SK-N-SH (cell line): ENCODE data around the gene KIF13A. TPM values are rescaled to one million over a fixed set of nuclear protein-coding genes. Genes with fewer than 3 reads are reported as not detected.

Experiments used
- CTCF ChIA-PET: fragments of 300-600, 350-600 bp; formaldehyde crosslinking; extraction: SDS; loops from one replicate; lab custom pipeline; 2021; lab: Yijun Ruan, JAX
- POLR2A ChIA-PET: fragments of 350-600 bp; sonication (Branson Sonifier 250); formaldehyde crosslinking; extraction: SDS; loops from one replicate; lab custom pipeline; 2020; ENCODE audit warnings: antibody characterized with exemption, inconsistent platforms; lab: Yijun Ruan, JAX
- DNase-seq: peaks from one replicate; pipeline ENCODE4 v3.0.0; 2012
- H2AFZ ChIP-seq: fragments of 200-600 bp; sonication (generic); 2 replicates; pipeline ENCODE4 v1.8.1; 2016; ENCODE audit warnings: antibody characterized with exemption, mild to moderate bottlenecking, low read depth
- H3F3A ChIP-seq: fragments of 200-600 bp; sonication (generic); replicated peaks from 2 replicates; pipeline ENCODE3; 2016; ENCODE audit warnings: antibody characterized with exemption, mild to moderate bottlenecking; ENCODE audit not compliant: insufficient read depth
- H3K27ac ChIP-seq, 2 experiments: fragments of 200-500 bp in 1 of 2; fragments of 200-600 bp in 1 of 2; sonication (Bioruptor generic) in 1 of 2; sonication (generic), shearing (Covaris generic) in 1 of 2; 2 replicates each; pipeline versions ENCODE4 v1.5.1 to v1.6.1; 2014 to 2016; ENCODE audit warnings: low read depth in 2 of 2, inconsistent platforms in 1 of 2, low read length in 1 of 2, mild to moderate bottlenecking in 1 of 2, mixed read lengths in 1 of 2
- H3K27me3 ChIP-seq: fragments of 200-600 bp; sonication (generic), shearing (Covaris generic); 2 replicates; pipeline ENCODE4 v1.6.1; 2016; ENCODE audit warnings: mixed run types; ENCODE audit not compliant: insufficient read depth
- H3K36me3 ChIP-seq, 2 experiments: fragments of 200-500 bp in 1 of 2; fragments of 200-600 bp in 1 of 2; sonication (Bioruptor generic) in 1 of 2; sonication (generic) in 1 of 2; replicated peaks in 1 of 2; 2 replicates each; pipeline versions ENCODE3 to v1.5.1; 2014 to 2016; ENCODE audit warnings: low read length in 1 of 2, mild to moderate bottlenecking in 1 of 2; ENCODE audit not compliant: insufficient read depth in 2 of 2, control insufficient read depth in 1 of 2
- H3K4me1 ChIP-seq, 2 experiments: fragments of 200-500 bp in 1 of 2; fragments of 200-600 bp in 1 of 2; sonication (Bioruptor generic) in 1 of 2; sonication (generic), shearing (Covaris generic) in 1 of 2; 2 replicates each; pipeline versions ENCODE4 v1.5.1 to v1.6.1; 2014 to 2016; ENCODE audit warnings: low read depth in 1 of 2, low read length in 1 of 2, mixed run types in 1 of 2; ENCODE audit not compliant: insufficient read depth in 2 of 2, control insufficient read depth in 1 of 2
- H3K4me2 ChIP-seq: fragments of 200-600 bp; sonication (generic), shearing (Covaris generic); 2 replicates; pipeline ENCODE4 v1.6.1; 2017; ENCODE audit warnings: mixed run types
- H3K4me3 ChIP-seq, 2 experiments: fragments of 200-500 bp in 1 of 2; fragments of 200-600 bp in 1 of 2; sonication (Bioruptor generic) in 1 of 2; sonication (generic), shearing (Covaris generic) in 1 of 2; 2 replicates each; pipeline versions ENCODE4 v1.5.1 to v1.8.1; 2014 to 2016; ENCODE audit warnings: low read depth in 2 of 2, inconsistent platforms in 1 of 2, low read length in 1 of 2, mild to moderate bottlenecking in 1 of 2, mixed read lengths in 1 of 2, moderate library complexity in 1 of 2
- H3K79me2 ChIP-seq: fragments of 200-600 bp; sonication (generic); 2 replicates; pipeline ENCODE4 v1.8.1; 2017; ENCODE audit warnings: mild to moderate bottlenecking; ENCODE audit not compliant: insufficient read depth
- H3K9ac ChIP-seq: fragments of 200-600 bp; sonication (generic); 2 replicates; pipeline ENCODE4 v1.6.1; 2017; ENCODE audit warnings: mixed run types
- H3K9me2 ChIP-seq: fragments of 200-600 bp; sonication (generic); 2 replicates; pipeline ENCODE4 v1.6.1; 2017; ENCODE audit warnings: mixed run types
- H3K9me3 ChIP-seq: fragments of 200-600 bp; sonication (generic); 2 replicates; pipeline ENCODE4 v1.6.1; 2017; ENCODE audit warnings: mixed run types, mild to moderate bottlenecking, moderate library complexity
- H4K20me1 ChIP-seq: fragments of 200-600 bp; sonication (generic); 2 replicates; pipeline ENCODE4 v1.6.1; 2017; ENCODE audit warnings: mild to moderate bottlenecking, mixed run types; ENCODE audit not compliant: insufficient read depth
- CHD2 ChIP-seq: fragments of 150-350 bp; IDR thresholded peaks from 2 replicates; pipeline ENCODE4 v1.6.1; 2018; ENCODE audit warnings: low read length; ENCODE audit not compliant: partially characterized antibody
- ELF1 ChIP-seq: IDR thresholded peaks from 2 replicates; pipeline ENCODE4 v1.4.0; 2012
- FOXJ3 ChIP-seq: sonication (generic); formaldehyde crosslinking; IDR thresholded peaks from 2 replicates; pipeline ENCODE4 v1.5.1; 2020; ENCODE audit warnings: mild to moderate bottlenecking, missing genetic modification reagents
- GATA2 ChIP-seq: sonication (generic); formaldehyde crosslinking; IDR thresholded peaks from 2 replicates; pipeline ENCODE4 v1.5.0; 2020; ENCODE audit warnings: mild to moderate bottlenecking, missing genetic modification reagents
- JUND ChIP-seq: IDR thresholded peaks from 2 replicates; pipeline ENCODE4 v1.4.0; 2012
- MAX ChIP-seq: IDR thresholded peaks from 2 replicates; pipeline ENCODE4 v1.4.0; 2012; ENCODE audit warnings: low read depth
- MEF2A ChIP-seq: IDR thresholded peaks from 2 replicates; pipeline ENCODE4 v1.4.0; 2012; ENCODE audit warnings: low read depth, borderline replicate concordance
- NRF1 ChIP-seq: IDR thresholded peaks from 2 replicates; pipeline ENCODE4 v1.6.1; 2012; ENCODE audit warnings: low read depth, mild to moderate bottlenecking, low read length
- PBX3 ChIP-seq: IDR thresholded peaks from 2 replicates; pipeline ENCODE4; 2012
- SIN3A ChIP-seq: IDR thresholded peaks from 2 replicates; pipeline ENCODE4 v1.6.1; 2012; ENCODE audit warnings: low read depth, mild to moderate bottlenecking, low read length, moderate library complexity, borderline replicate concordance
- TAF1 ChIP-seq: IDR thresholded peaks from 2 replicates; pipeline ENCODE4 v1.6.1; 2012; ENCODE audit warnings: low read depth, mild to moderate bottlenecking, low read length, moderate library complexity, borderline replicate concordance
- TCF12 ChIP-seq: IDR thresholded peaks from 2 replicates; pipeline ENCODE4 v1.4.0; 2012
- USF1 ChIP-seq: IDR thresholded peaks from 2 replicates; pipeline ENCODE4 v1.4.0; 2012; ENCODE audit warnings: low read depth, borderline replicate concordance
- WGBS: methylation state at CpG from one replicate; pipeline ENCODE4 v1.1.6; 2017; ENCODE audit warnings: low lambda C conversion rate; 5-methylcytosine and 5-hydroxymethylcytosine counted together
- polyA plus RNA-seq, 3 experiments: library from polyadenylated mRNA; depleted of rRNA; stranded (reverse); fragments of >200 nt; gene quantifications; 2 replicates each; pipeline ENCODE4 v1.2.3, GENCODE V29; 2012

The KIF13A gene
- polyA plus RNA-seq, 1 of the 3 experiments (the other 2 are of a cell fraction): 18.2 TPM

GRCh38 chr6:17850281-17850680 is 137.2 kb downstream of the KIF13A start:
- no peak for DNase-seq
- Histone ChIP-seq H3K4me1 (peaks cover 0 to 16% of the 10 kb centered on the region in 2 experiments; a peak in 1 of 4 replicates), H3K9me3 (no peaks in the 10 kb centered on the region), H3K27ac (peak overlapping the region; percentile 58 to 96; a peak in 3 of 4 replicates), H3K9me2 (no peaks in the 10 kb centered on the region), H3K79me2 (no peaks in the 10 kb centered on the region), H3K36me3 (peaks cover 21 to 23% of the 10 kb centered on the region in 2 experiments), H2AFZ (no peak overlapping the region), H4K20me1 (no peaks in the 10 kb centered on the region; the same call in 1 of the 2 replicates), H3F3A (peaks cover 25% of the 10 kb centered on the region), H3K9ac (no peak overlapping the region), H3K4me2 (no peak overlapping the region), H3K4me3 (no peak overlapping the region), H3K27me3 (no peaks in the 10 kb centered on the region)
- ChIA-PET POLR2A (no interaction called here), CTCF (no interaction called here)
- TF ChIP-seq PBX3 (no peak), NRF1 (no peak), MAX (no peak), TCF12 (no peak)
- 99% methylated on average over 5 of the region's 5 CpGs for WGBS

- TF ChIP-seq CHD2 (no peak), MAX (no peak), MEF2A (no peak), GATA2 (CRISPR knock-in tag) (no peak), SIN3A (no peak), JUND (no peak), ELF1 (no peak), USF1 (no peak), TAF1 (no peak), FOXJ3 (CRISPR knock-in tag) (no peak)
- WGBS: 90% methylated on average over 4 of the region's 4 CpGs
- H3F3A ChIP-seq: peaks cover 15% of the 10 kb centered on the region
- no peaks in the 10 kb centered on the region for H3K79me2 ChIP-seq
- CTCF ChIA-PET: no interaction called here
- no peaks in the 10 kb centered on the region for H3K9me3 ChIP-seq
- H3K27ac ChIP-seq: no peak overlapping the region
- POLR2A ChIA-PET: no interaction called here
- peaks cover 0 to 11% of the 10 kb centered on the region in 2 experiments; a peak in 1 of 4 replicates for H3K4me1 ChIP-seq
- H3K36me3 ChIP-seq: peaks cover 19 to 31% of the 10 kb centered on the region in 2 experiments
- DNase-seq: no peak
- no peaks in the 10 kb centered on the region; the same call in 1 of the 2 replicates for H4K20me1 ChIP-seq
- no peak overlapping the region for H3K4me2 ChIP-seq
- no peaks in the 10 kb centered on the region for H3K27me3 ChIP-seq
- H3K4me3 ChIP-seq: no peak overlapping the region
- H3K9me2 ChIP-seq: no peaks in the 10 kb centered on the region
- H3K9ac ChIP-seq: no peak overlapping the region
- no peak overlapping the region for H2AFZ ChIP-seq
These were observed 140.2 kb downstream of the KIF13A start for GRCh38 chr6:17847203-17847760.
